GM12878 (cell line): ENCODE measurements around the gene ADA. TPM values are rescaled to one million over a fixed set of nuclear protein-coding genes. Genes with fewer than 3 reads are reported as not detected.

Source experiments
- BHLHE40 ChIP-seq, 2 experiments: fragments of 450-650 bp in 1 of 2; IDR thresholded peaks; 2 replicates each; pipeline ENCODE4 v1.6.1; 2011 to 2017; ENCODE audit warnings: low read depth in 2 of 2, borderline replicate concordance in 1 of 2, improper control_type of control experiment in 1 of 2, low read length in 1 of 2, mild to moderate bottlenecking in 1 of 2
- CREM ChIP-seq: IDR thresholded peaks from 2 replicates; pipeline ENCODE4 v1.6.1; 2014; ENCODE audit warnings: antibody characterized with exemption, low read depth
- CTCF ChIP-seq, 3 experiments: IDR thresholded peaks in 2 of 3; conservative IDR thresholded peaks in 1 of 3; 2 replicates each; pipeline ENCODE4 v1.5.1; 2011; ENCODE audit warnings: low read depth in 3 of 3, low read length in 3 of 3, mild to moderate bottlenecking in 3 of 3, control low read depth in 2 of 3, moderate library complexity in 2 of 3, inconsistent platforms in 1 of 3, mixed read lengths in 1 of 3; ENCODE audit not compliant: control insufficient read depth in 2 of 3, insufficient read depth in 1 of 3; ENCODE audit errors: extremely low read depth in 1 of 3
- IKZF1 ChIP-seq: fragments of 450-650 bp; conservative IDR thresholded peaks from 2 replicates; pipeline ENCODE4 v1.6.1; 2017; ENCODE audit warnings: antibody characterized with exemption, mild to moderate bottlenecking
- IRF5 ChIP-seq: fragments of 450-650 bp; IDR thresholded peaks from 2 replicates; pipeline ENCODE4 v1.6.1; 2017; ENCODE audit warnings: borderline replicate concordance
- JUND ChIP-seq: IDR thresholded peaks from 2 replicates; pipeline ENCODE4 v1.6.1; 2012; ENCODE audit warnings: low read depth, mild to moderate bottlenecking, low read length, improper control_type of control experiment, moderate library complexity
- KLF5 ChIP-seq: fragments of 450-650 bp; IDR thresholded peaks from 2 replicates; pipeline ENCODE4 v1.6.1; 2014; ENCODE audit warnings: mild to moderate bottlenecking; ENCODE audit not compliant: partially characterized antibody
- MEF2A ChIP-seq: IDR thresholded peaks from 2 replicates; pipeline ENCODE4 v1.6.1; 2011; ENCODE audit warnings: low read depth, mild to moderate bottlenecking, low read length, moderate library complexity; ENCODE audit not compliant: insufficient read depth
- NFYA ChIP-seq: IDR thresholded peaks from 2 replicates; pipeline ENCODE4 v1.6.1; 2011; ENCODE audit warnings: low read depth, mild to moderate bottlenecking, low read length, improper control_type of control experiment, borderline replicate concordance
- NKRF ChIP-seq: fragments of 450-650 bp; conservative IDR thresholded peaks from 2 replicates; pipeline ENCODE4 v1.6.1; 2017; ENCODE audit warnings: mild to moderate bottlenecking, moderate library complexity
- PML ChIP-seq: IDR thresholded peaks from 2 replicates; pipeline ENCODE4 v1.6.1; 2012; ENCODE audit warnings: low read length, inconsistent platforms
- RELB ChIP-seq: fragments of 450-650 bp; IDR thresholded peaks from 2 replicates; pipeline ENCODE4 v1.6.1; 2017; ENCODE audit warnings: low read depth, mild to moderate bottlenecking, moderate library complexity
- RFX5 ChIP-seq: IDR thresholded peaks from 2 replicates; pipeline ENCODE4 v1.6.1; 2011; ENCODE audit warnings: low read depth, low read length, improper control_type of control experiment
- SIN3A ChIP-seq: IDR thresholded peaks from 2 replicates; pipeline ENCODE4 v1.6.1; 2012; ENCODE audit warnings: low read depth, low read length, improper control_type of control experiment
- SIX5 ChIP-seq: IDR thresholded peaks from 2 replicates; pipeline ENCODE4 v1.6.1; 2011; ENCODE audit warnings: mild to moderate bottlenecking, low read depth, low read length, moderate library complexity; ENCODE audit not compliant: severe bottlenecking
- SREBF2 ChIP-seq: IDR thresholded peaks from 2 replicates; pipeline ENCODE4 v1.6.1; 2012; ENCODE audit warnings: mild to moderate bottlenecking, low read length
- ZNF384 ChIP-seq: IDR thresholded peaks from 2 replicates; pipeline ENCODE4 v1.6.1; 2012; ENCODE audit warnings: low read depth, mild to moderate bottlenecking, low read length, improper control_type of control experiment, borderline replicate concordance
- ZNF592 ChIP-seq: fragments of 450-650 bp; IDR thresholded peaks from 2 replicates; pipeline ENCODE4 v1.6.1; 2017; ENCODE audit warnings: mild to moderate bottlenecking, moderate library complexity
- ZSCAN29 ChIP-seq: fragments of 450-650 bp; IDR thresholded peaks from 2 replicates; pipeline ENCODE4 v1.6.1; 2017; ENCODE audit warnings: mild to moderate bottlenecking, moderate library complexity
- polyA plus RNA-seq, 11 experiments: library from polyadenylated mRNA; depleted of rRNA in 4 of 11; unstranded in 6 of 11; stranded (reverse) in 5 of 11; fragments of >200 nt; fragmentation: Nextera tagmentation in 4 of 11; fragmentation: Illumina TruSeq in 1 of 11; extraction: Ambion mirVana in 4 of 11; extraction: Trizol in 1 of 11; gene quantifications; 1 replicate in 1 of 11; 2 replicates in 10 of 11; pipeline versions ENCODE4 v1.2.1 to v1.2.3, GENCODE V29; 2011 to 2016; ENCODE audit warnings: inconsistent platforms in 2 of 11, missing spikeins in 2 of 11, low read depth in 1 of 11
- total RNA-seq, 4 experiments: library from RNA; depleted of rRNA in 3 of 4; stranded (reverse); fragments of >200 nt in 3 of 4; fragmentation: Illumina TruSeq in 1 of 4; extraction: Trizol in 1 of 4; gene quantifications; 2 replicates each; pipeline versions ENCODE4 v1.2.1 to v1.2.3, GENCODE V29; 2013 to 2021

Gene ADA
- total and polyA plus RNA-seq, 10 of the 15 experiments (the other 5 are each of a cell fraction or from before 2014, with no cell fraction given): 40.9 to 217 (median 90.8) TPM

- no peak for TF ChIP-seq ZNF592
- no peak for TF ChIP-seq PML
- peak; percentile 24; the same call in 1 of the 2 replicates for TF ChIP-seq RELB
- no peak for TF ChIP-seq ZSCAN29
- TF ChIP-seq CREM: peak; percentile 76
- TF ChIP-seq RFX5: no peak
- TF ChIP-seq NFYA: no peak
- no peak for TF ChIP-seq KLF5
- TF ChIP-seq IRF5: no peak
- TF ChIP-seq CTCF (IDR thresholded peaks at IDR 0.05 in 2 of 3, conservative IDR thresholded peaks at IDR 0.05 in 1 of 3; ENCODE audit: control insufficient read depth in 2 of 3, extremely low read depth in 1 of 3, insufficient read depth in 1 of 3, low read depth in 3 of 3, low read length in 3 of 3): no peak
- no peak for TF ChIP-seq SREBF2
- TF ChIP-seq SIN3A: no peak
- TF ChIP-seq MEF2A: peak; percentile 91
- TF ChIP-seq JUND: peak; percentile 82; the same call in 1 of the 2 replicates
- no peak for TF ChIP-seq IKZF1
- TF ChIP-seq BHLHE40 (IDR thresholded peaks at IDR 0.05; ENCODE audit: borderline replicate concordance in 1 of 2, low read depth in 2 of 2, low read length in 1 of 2): peak; percentile 96 to 97
- TF ChIP-seq SIX5: no peak
- no peak for TF ChIP-seq ZNF384
- TF ChIP-seq NKRF: peak; percentile 66
Measured at GRCh38 chr20:44646641-44647274, 4.7 kb downstream of the ADA start (continued).
